H9 (cell line): ENCODE measurements around the gene FAF1. TPM values are rescaled to one million over a fixed set of nuclear protein-coding genes. Genes with fewer than 3 reads are reported as not detected.
A peak's percentile ranks its signal among the peaks of the same experiment; 100 is the strongest.

ENCODE experiments used
- DNase-seq: peaks from one replicate; pipeline ENCODE4 v3.0.0-alpha.2; 2017
- H2AFZ ChIP-seq: one replicate; pipeline ENCODE4 v1.6.1; 2013; ENCODE audit warnings: mild to moderate bottlenecking, low read length, control low read depth, moderate library complexity
- H2AK5ac ChIP-seq: 2 replicates; pipeline ENCODE4 v1.6.1; 2013; ENCODE audit warnings: low read length, control low read depth, mixed read lengths; ENCODE audit not compliant: insufficient read length
- H2BK120ac ChIP-seq: one replicate; pipeline ENCODE4 v1.6.1; 2013; ENCODE audit warnings: low read depth, mild to moderate bottlenecking, low read length, control low read depth, inconsistent platforms; ENCODE audit not compliant: poor library complexity, severe bottlenecking
- H2BK12ac ChIP-seq: 2 replicates; pipeline ENCODE4 v1.6.1; 2013; ENCODE audit warnings: low read length, control low read depth, mixed read lengths, low read depth; ENCODE audit not compliant: insufficient read length
- H2BK15ac ChIP-seq: 2 replicates; pipeline ENCODE4 v1.6.1; 2013; ENCODE audit warnings: low read depth, low read length, control low read depth
- H2BK20ac ChIP-seq: one replicate; pipeline ENCODE4 v1.6.1; 2013; ENCODE audit warnings: low read depth, mild to moderate bottlenecking, low read length, control low read depth, inconsistent platforms; ENCODE audit not compliant: poor library complexity, severe bottlenecking
- H2BK5ac ChIP-seq: 2 replicates; pipeline ENCODE4 v1.6.1; 2013; ENCODE audit warnings: low read length, control low read depth, mixed read lengths; ENCODE audit not compliant: insufficient read length
- H3K14ac ChIP-seq: 2 replicates; pipeline ENCODE4 v1.6.1; 2013; ENCODE audit warnings: low read length, control low read depth; ENCODE audit not compliant: insufficient read depth
- H3K18ac ChIP-seq: 2 replicates; pipeline ENCODE4 v1.6.1; 2013; ENCODE audit warnings: low read depth, mild to moderate bottlenecking, mixed read lengths, low read length, control low read depth; ENCODE audit not compliant: insufficient read length
- H3K23ac ChIP-seq: 2 replicates; pipeline ENCODE4 v1.6.1; 2013; ENCODE audit warnings: low read length, control low read depth, mixed read lengths, low read depth; ENCODE audit not compliant: insufficient read length
- H3K23me2 ChIP-seq: 2 replicates; pipeline ENCODE4 v1.6.1; 2013; ENCODE audit warnings: low read depth, mild to moderate bottlenecking, mixed read lengths, low read length, control low read depth; ENCODE audit not compliant: insufficient read length, poor library complexity, severe bottlenecking
- H3K27ac ChIP-seq: 2 replicates; pipeline ENCODE4 v1.5.1; 2013; ENCODE audit warnings: low read length, control low read depth, mixed read lengths, low read depth; ENCODE audit not compliant: insufficient read length
- H3K27me3 ChIP-seq: 2 replicates; pipeline ENCODE4 v1.6.1; 2013; ENCODE audit warnings: low read length, control low read depth, inconsistent platforms; ENCODE audit not compliant: insufficient read depth
- H3K4ac ChIP-seq: 2 replicates; pipeline ENCODE4 v1.6.1; 2013; ENCODE audit warnings: low read depth, mild to moderate bottlenecking, control low read depth, inconsistent platforms, low read length, moderate library complexity
- H3K4me1 ChIP-seq: 2 replicates; pipeline ENCODE4 v1.6.1; 2013; ENCODE audit warnings: low read length, control low read depth, inconsistent platforms; ENCODE audit not compliant: insufficient read depth
- H3K4me2 ChIP-seq: 2 replicates; pipeline ENCODE4 v1.6.1; 2013; ENCODE audit warnings: low read length, control low read depth, mixed read lengths; ENCODE audit not compliant: insufficient read length, insufficient read depth
- H3K56ac ChIP-seq: 2 replicates; pipeline ENCODE4 v1.6.1; 2013; ENCODE audit warnings: low read depth, mild to moderate bottlenecking, mixed read lengths, low read length, control low read depth; ENCODE audit not compliant: insufficient read length
- H3K79me1 ChIP-seq: 2 replicates; pipeline ENCODE4 v1.6.1; 2013; ENCODE audit warnings: low read depth, mild to moderate bottlenecking, moderate library complexity, low read length, control low read depth, inconsistent platforms; ENCODE audit not compliant: insufficient read depth, poor library complexity, severe bottlenecking
- H3K79me2 ChIP-seq: 2 replicates; pipeline ENCODE4 v1.6.1; 2013; ENCODE audit warnings: low read length, control low read depth, inconsistent platforms; ENCODE audit not compliant: insufficient read depth
- H3K9ac ChIP-seq: 2 replicates; pipeline ENCODE4 v1.6.1; 2013; ENCODE audit warnings: low read length, control low read depth, mixed read lengths; ENCODE audit not compliant: insufficient read length; ENCODE audit errors: extremely low read depth
- H3K9me3 ChIP-seq: one replicate; pipeline ENCODE4 v1.6.1; 2013; ENCODE audit warnings: low read depth, low read length, inconsistent platforms; ENCODE audit not compliant: control insufficient read depth
- H3T11ph ChIP-seq: one replicate; pipeline ENCODE4 v1.6.1; 2013; ENCODE audit warnings: mild to moderate bottlenecking, low read length, control low read depth, inconsistent platforms
- H4K20me1 ChIP-seq: one replicate; pipeline ENCODE4 v1.6.1; 2013; ENCODE audit not compliant: control insufficient read depth, insufficient read length, insufficient read depth
- H4K5ac ChIP-seq: 2 replicates; pipeline ENCODE4 v1.6.1; 2013; ENCODE audit warnings: low read depth, mild to moderate bottlenecking, mixed read lengths, low read length, control low read depth; ENCODE audit not compliant: insufficient read length
- H4K8ac ChIP-seq: replicated peaks from 2 replicates; pipeline ENCODE4 v1.6.1; 2013; ENCODE audit warnings: low read length, control low read depth, mixed read lengths, low read depth; ENCODE audit not compliant: insufficient read length
- H4K91ac ChIP-seq: 2 replicates; pipeline ENCODE4 v1.6.1; 2013; ENCODE audit warnings: low read depth, mild to moderate bottlenecking, moderate library complexity, mixed read lengths, low read length, control low read depth; ENCODE audit not compliant: insufficient read length
- H3K27ac Mint-ChIP-seq, 3 experiments: 2 replicates in 2 of 3; 3 replicates in 1 of 3; pipeline ENCODE4 v1.8.0; 2020 to 2021; ENCODE audit warnings: mixed read lengths in 3 of 3, mild to moderate bottlenecking in 1 of 3, moderate library complexity in 1 of 3
- H3K27me3 Mint-ChIP-seq: 2 replicates; pipeline ENCODE4 v1.8.0; 2021; ENCODE audit warnings: low read depth, mild to moderate bottlenecking, moderate library complexity, mixed read lengths
- H3K36me3 Mint-ChIP-seq, 3 experiments: 2 replicates in 2 of 3; 3 replicates in 1 of 3; pipeline ENCODE4 v1.8.0; 2020 to 2021; ENCODE audit warnings: low read depth in 3 of 3, mixed read lengths in 3 of 3; ENCODE audit not compliant: insufficient read depth in 1 of 3
- H3K4me1 Mint-ChIP-seq, 2 experiments: 2 replicates each; pipeline ENCODE4 v1.8.0; 2020; ENCODE audit warnings: mixed read lengths in 2 of 2
- H3K4me3 Mint-ChIP-seq, 2 experiments: 2 replicates in 1 of 2; 3 replicates in 1 of 2; pipeline ENCODE4 v1.8.0; 2020 to 2021; ENCODE audit warnings: mild to moderate bottlenecking in 2 of 2, mixed read lengths in 2 of 2, moderate library complexity in 1 of 2
- H3K9me3 Mint-ChIP-seq, 2 experiments: 2 replicates in 1 of 2; 3 replicates in 1 of 2; pipeline ENCODE4 v1.8.0; 2020; ENCODE audit warnings: mild to moderate bottlenecking in 2 of 2, mixed read lengths in 2 of 2, moderate library complexity in 1 of 2
- CTCF ChIP-seq: fragments of 200-600 bp; sonication (generic); conservative IDR thresholded peaks from 3 replicates; pipeline ENCODE4 v1.8.0; 2021; ENCODE audit warnings: antibody characterized with exemption, mild to moderate bottlenecking
- WGBS: extraction: QIAGEN DNeasy Blood & Tissue Kit; methylation state at CpG from one replicate; pipeline ENCODE4 v1.1.7; 2013; ENCODE audit warnings: missing lambda C conversion rate, low lambda C conversion rate, mixed read lengths; ENCODE audit not compliant: insufficient read length; ENCODE audit errors: extremely low coverage; 5-methylcytosine and 5-hydroxymethylcytosine counted together
- total RNA-seq: library from RNA; stranded (reverse); gene quantifications from 2 replicates; pipeline ENCODE4 v1.2.1, GENCODE V29; 2021

Gene FAF1
- total RNA-seq, 1 experiment from 2014 or later: 60.8 TPM

GRCh38 chr1:50611675-50612074, 348.4 kb downstream of the FAF1 start:
- no peak overlapping the region for H3K4ac ChIP-seq
- no peak for TF ChIP-seq CTCF
- no peak overlapping the region for H3K4me2 ChIP-seq
- peaks cover 6% of the 10 kb centered on the region; the same call in 1 of the 2 replicates for H3K4me1 ChIP-seq
- no peak overlapping the region; the same call in 1 of the 2 replicates for H3K14ac ChIP-seq
- no peak for DNase-seq
- Mint-ChIP-seq H3K27ac (peak overlapping the region in 1 of 3 experiments; percentile 2; a peak in 1 of 7 replicates), H3K27me3 (no peaks in the 10 kb centered on the region), H3K4me1 (peaks cover 10 to 11% of the 10 kb centered on the region in 2 experiments), H3K36me3 (no peaks in the 10 kb centered on the region; a peak in 1 of 7 replicates), H3K9me3 (no peaks in the 10 kb centered on the region), H3K4me3 (no peak overlapping the region)
- no peaks in the 10 kb centered on the region for H3K27me3 ChIP-seq
- no peak overlapping the region for H3K27ac ChIP-seq
- H3T11ph ChIP-seq: no peak overlapping the region
- H2AK5ac ChIP-seq: no peak overlapping the region
- H2BK120ac ChIP-seq: no peak overlapping the region
- H3K23me2 ChIP-seq: no peaks in the 10 kb centered on the region
- H3K79me1 ChIP-seq: no peaks in the 10 kb centered on the region
- no peaks in the 10 kb centered on the region for H4K20me1 ChIP-seq
- H2BK5ac ChIP-seq: no peak overlapping the region
- no peak overlapping the region for H3K18ac ChIP-seq
- no peak overlapping the region for H2BK12ac ChIP-seq
- no peak overlapping the region for H2BK20ac ChIP-seq
- no peak overlapping the region for H4K5ac ChIP-seq
- H3K79me2 ChIP-seq: no peaks in the 10 kb centered on the region
- H4K91ac ChIP-seq: no peak overlapping the region
- WGBS: no CpG with 5 or more reads among the region's 6 CpGs
- H2BK15ac ChIP-seq: no peak overlapping the region
- no peak overlapping the region for H3K23ac ChIP-seq
- H4K8ac ChIP-seq: no peak overlapping the region
- H3K9me3 ChIP-seq: no peaks in the 10 kb centered on the region
- no peak overlapping the region for H3K56ac ChIP-seq
- H2AFZ ChIP-seq: no peak overlapping the region
- H3K9ac ChIP-seq: no peak overlapping the region
